Lower leg skin (tissue), 4 donors: Measurements from ENCODE around the gene BRICD5. TPM values are rescaled to one million over a fixed set of nuclear protein-coding genes. Genes with fewer than 3 reads are reported as not detected.

Source experiments
- DNase-seq, 2 donors: peaks; one replicate each; pipeline ENCODE4 v3.0.0-alpha.2; 2019; ENCODE audit warnings: low spot score in 2 of 2
- H3K4me3 ChIP-seq: fragments of 200-600 bp; sonication (generic); 2 replicates; pipeline ENCODE4 v1.5.1; 2017; ENCODE audit warnings: mild to moderate bottlenecking, low read depth; ENCODE audit not compliant: poor library complexity, severe bottlenecking
- CTCF ChIP-seq, 3 donors: fragments of 450-650 bp; IDR thresholded peaks; one replicate each; pipeline ENCODE4 v1.5.1; 2016; ENCODE audit warnings: antibody characterized with exemption in 3 of 3, mild to moderate bottlenecking in 3 of 3, moderate library complexity in 2 of 3
- POLR2A ChIP-seq, 2 donors: fragments of 450-650 bp; IDR thresholded peaks; one replicate each; pipeline ENCODE4 v1.6.1; 2016 to 2017; ENCODE audit warnings: antibody characterized with exemption in 2 of 2, mild to moderate bottlenecking in 1 of 2, moderate library complexity in 1 of 2
- WGBS, 2 donors: methylation state at CpG; one replicate each; pipeline ENCODE4 v1.1.5; 2018; 5-methylcytosine and 5-hydroxymethylcytosine counted together
- intact Hi-C: fragments of 100-400 bp; cut with DNase I; formaldehyde crosslinking; loops from one replicate; pipeline ENCODE4 v1.15.0; 2023; ENCODE audit warnings: low total_unique reads
- total RNA-seq, 4 donors: library from RNA; depleted of rRNA; stranded (reverse); fragments of >200 nt; gene quantifications; one replicate each; pipeline ENCODE4 v1.1.0, GENCODE V29; 2016

The BRICD5 gene
- total RNA-seq, 4 donors from 2014 or later = 2.3 to 6.2 (median 2.5) TPM

GRCh38 chr16:2209258-2210008 is 1.2 kb downstream of the BRICD5 start:
- H3K4me3 ChIP-seq = no peak overlapping the region
- intact Hi-C loops = no loop called here
- WGBS, 2 donors = 78 to 82% methylated on average over 21 of the region's 29 CpGs
- no peak for TF ChIP-seq POLR2A (IDR thresholded peaks at IDR 0.05)
- TF ChIP-seq CTCF (IDR thresholded peaks at IDR 0.05) = no peak
- no peak for DNase-seq

GRCh38 chr16:2208772-2209171 is 1.9 kb downstream of the BRICD5 start:
- no peak for DNase-seq
- 93 to 94% methylated on average over 4 to 9 of the region's 9 CpGs for WGBS, 2 donors
- TF ChIP-seq CTCF (IDR thresholded peaks at IDR 0.05) (no peak), POLR2A (IDR thresholded peaks at IDR 0.05) (no peak)
- intact Hi-C loops = no loop called here
- no peak overlapping the region for H3K4me3 ChIP-seq

- DNase-seq = no peak
- WGBS, 2 donors = 75 to 83% methylated on average over 17 to 21 of the region's 23 CpGs
- TF ChIP-seq CTCF (IDR thresholded peaks at IDR 0.05) (no peak), POLR2A (IDR thresholded peaks at IDR 0.05) (no peak)
- intact Hi-C loops = no loop called here
- H3K4me3 ChIP-seq = no peak overlapping the region
Measured at GRCh38 chr16:2208308-2208707, 2.4 kb downstream of the BRICD5 start.

GRCh38 chr16:2207872-2208271 is 2.8 kb downstream of the BRICD5 start:
- no peak overlapping the region for H3K4me3 ChIP-seq
- intact Hi-C loops = no loop called here
- DNase-seq = no peak
- no peak for TF ChIP-seq POLR2A (IDR thresholded peaks at IDR 0.05)
- WGBS, 2 donors = 91 to 97% methylated on average over 9 of the region's 9 CpGs

GRCh38 chr16:2206780-2207433 is 3.8 kb downstream of the BRICD5 start:
- intact Hi-C loops = no loop called here
- no peak overlapping the region for H3K4me3 ChIP-seq
- no peak for DNase-seq
- TF ChIP-seq POLR2A (IDR thresholded peaks at IDR 0.05) (no peak), CTCF (IDR thresholded peaks at IDR 0.05) (no peak)
- WGBS, 2 donors = 87 to 91% methylated on average over 8 to 16 of the region's 23 CpGs

GRCh38 chr16:2206420-2206779 is 4.3 kb downstream of the BRICD5 start:
- no peak for DNase-seq
- H3K4me3 ChIP-seq = no peak overlapping the region
- intact Hi-C loops = no loop called here
- WGBS, 2 donors = 80 to 85% methylated on average over 18 of the region's 18 CpGs
- TF ChIP-seq POLR2A (IDR thresholded peaks at IDR 0.05) (no peak), CTCF (IDR thresholded peaks at IDR 0.05) (no peak)
